Kidney tubule cell (primary cell): ENCODE data around the gene ANKFY1.

ENCODE experiments used
- DNase-seq: peaks from one replicate; pipeline ENCODE4 v3.0.0-alpha.2; 2018; ENCODE audit warnings: low spot score

The ANKFY1 gene

DNA sequence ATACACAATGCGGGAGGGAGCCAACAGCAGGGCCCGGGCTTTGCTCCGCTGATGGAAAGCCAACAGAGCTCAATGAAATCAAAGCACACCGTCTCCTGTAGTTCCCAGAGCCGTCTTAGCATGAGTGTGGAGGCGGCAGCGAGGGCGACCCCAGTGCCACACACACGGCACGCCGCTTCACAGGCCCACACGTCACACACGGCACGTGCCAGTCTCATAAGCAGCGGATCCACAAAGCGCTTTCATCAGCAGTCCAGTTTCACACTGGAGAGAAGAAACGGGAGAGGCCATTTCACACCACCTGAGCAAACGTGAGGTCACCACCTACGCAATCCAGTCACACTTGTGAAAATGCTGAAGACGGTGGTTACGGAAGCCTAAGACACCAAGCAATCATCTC is 86.0 kb downstream of the ANKFY1 start:
- DNase-seq = no peak

DNA sequence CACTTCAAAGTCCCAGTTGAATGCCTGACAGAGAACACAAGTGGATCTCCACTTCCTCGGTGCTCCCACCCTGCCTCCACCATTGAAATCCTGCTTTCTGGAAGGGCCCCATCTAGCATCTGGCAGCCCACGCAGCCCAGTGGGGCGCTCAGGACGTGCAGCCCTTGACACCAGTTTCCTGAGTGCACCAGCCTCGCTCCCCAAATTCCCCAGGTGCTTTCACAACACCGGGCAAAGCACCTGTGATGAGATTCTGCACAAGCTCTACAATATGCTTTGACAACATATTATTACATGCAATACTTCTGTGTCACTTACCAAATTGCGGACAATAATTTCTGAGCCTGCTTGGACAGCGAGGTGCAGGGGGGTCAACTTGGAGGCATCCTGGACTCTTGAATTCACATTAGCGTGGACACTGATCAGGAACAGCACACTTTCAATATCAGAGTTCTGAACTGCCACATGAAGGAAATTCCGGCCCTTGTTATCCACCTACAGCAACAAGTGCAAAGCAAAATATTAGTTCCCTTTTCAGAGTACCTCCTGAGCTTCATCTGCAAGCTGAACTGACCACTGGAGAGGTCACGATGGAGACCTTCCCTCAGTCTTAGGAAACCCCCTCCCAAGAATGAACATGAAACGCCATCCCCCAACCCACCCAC is 86.8 kb downstream of the ANKFY1 start:
- no peak for DNase-seq

DNA sequence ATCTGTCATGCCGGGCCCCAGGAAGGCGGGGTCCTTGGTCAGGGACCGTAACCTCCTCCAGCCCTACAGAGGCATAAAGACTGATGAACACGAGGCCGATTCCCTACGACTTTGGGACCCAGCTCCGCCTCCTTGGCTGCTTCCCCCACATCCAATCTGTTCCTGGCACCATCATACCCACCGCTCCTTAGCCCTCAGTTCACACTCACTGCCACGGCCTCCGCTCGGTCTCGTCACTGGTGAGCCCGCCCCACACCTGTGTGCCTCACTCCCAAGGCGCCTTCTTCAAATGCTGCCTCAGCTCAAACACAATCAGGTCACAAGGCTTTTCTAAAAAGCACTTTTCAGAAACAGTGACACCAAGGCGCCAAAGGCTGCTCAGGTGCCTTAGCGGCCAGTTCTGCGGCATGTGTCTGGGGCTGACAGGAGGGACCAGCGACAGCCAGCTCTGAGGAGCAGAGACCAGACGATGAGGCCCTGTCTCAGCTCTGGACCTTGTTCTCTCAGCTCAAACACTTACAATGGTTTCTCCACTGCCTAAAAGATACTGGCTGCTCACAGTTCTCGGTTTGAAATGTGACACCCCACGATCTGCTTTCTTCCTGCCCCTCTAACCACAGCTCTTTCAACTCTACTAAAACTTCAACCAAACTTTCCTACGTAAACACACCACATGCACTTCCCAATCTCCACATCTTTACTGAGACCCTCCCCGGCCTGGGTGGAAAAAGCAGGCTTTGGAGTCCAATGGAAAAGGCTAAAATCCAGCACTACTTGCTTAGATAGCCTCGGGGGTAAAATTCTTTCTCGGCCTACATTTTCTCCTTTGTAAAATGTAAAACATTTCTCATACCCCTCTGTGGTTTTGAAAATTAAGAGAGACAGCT is 87.6 kb downstream of the ANKFY1 start:
- no peak for DNase-seq

DNA sequence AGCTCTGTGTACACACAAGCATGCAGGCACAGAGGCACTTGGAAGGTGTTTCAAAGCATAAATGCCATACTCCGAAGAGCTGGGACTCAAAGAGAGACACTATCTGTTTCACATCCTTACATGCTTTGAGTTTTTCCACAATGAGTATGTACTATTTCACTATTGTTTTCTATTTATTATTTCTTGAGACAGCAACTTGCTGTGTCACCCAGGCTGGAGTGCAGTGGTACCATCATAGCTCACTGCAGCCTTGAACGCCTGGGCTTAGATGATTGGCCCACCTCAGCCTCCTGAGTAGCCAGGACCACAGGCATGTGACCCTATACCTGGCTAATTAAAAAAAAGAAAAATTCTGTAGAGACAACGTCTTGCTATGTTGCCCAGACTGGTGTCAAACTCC is 89.2 kb downstream of the ANKFY1 start:
- no peak for DNase-seq

DNA sequence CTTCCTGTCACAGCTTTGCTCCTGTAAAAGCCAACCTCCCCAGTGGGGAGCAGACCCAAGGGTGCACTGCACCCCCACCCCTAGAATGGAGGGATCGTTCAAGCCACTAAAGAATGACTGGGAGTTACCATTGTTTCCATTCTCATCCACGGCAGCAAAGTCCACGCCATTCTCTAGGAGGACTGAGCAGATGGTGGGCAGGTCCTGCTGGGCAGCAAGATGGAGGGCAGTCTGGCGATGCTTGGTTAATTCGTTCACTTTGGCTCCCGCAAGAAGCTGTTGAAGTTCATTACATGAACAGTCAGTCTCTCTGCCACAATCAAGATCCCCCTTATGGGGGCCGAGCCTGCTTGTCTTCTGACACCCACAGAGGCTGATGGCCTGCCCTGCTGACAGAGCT is 90.0 kb downstream of the ANKFY1 start:
- no peak for DNase-seq

DNA sequence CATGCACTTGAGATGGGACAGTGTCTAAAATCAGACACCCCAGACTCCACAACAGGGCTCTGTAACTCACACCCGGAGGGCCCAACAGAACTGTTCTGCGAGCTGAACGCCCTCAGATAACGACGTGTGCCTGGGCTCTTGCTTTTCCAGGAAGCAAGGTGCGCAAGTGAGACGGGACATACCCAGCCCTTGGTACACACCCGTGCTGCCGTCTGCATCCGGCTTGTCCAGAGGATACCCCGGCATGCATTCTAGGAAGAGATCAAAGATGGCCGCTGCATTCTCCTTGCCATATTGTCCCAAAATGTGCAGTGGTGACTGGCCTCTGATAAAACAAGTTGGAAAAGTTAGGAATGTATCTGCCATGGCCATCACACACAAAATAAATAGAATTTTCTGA is 91.4 kb downstream of the ANKFY1 start:
- no peak for DNase-seq

DNA sequence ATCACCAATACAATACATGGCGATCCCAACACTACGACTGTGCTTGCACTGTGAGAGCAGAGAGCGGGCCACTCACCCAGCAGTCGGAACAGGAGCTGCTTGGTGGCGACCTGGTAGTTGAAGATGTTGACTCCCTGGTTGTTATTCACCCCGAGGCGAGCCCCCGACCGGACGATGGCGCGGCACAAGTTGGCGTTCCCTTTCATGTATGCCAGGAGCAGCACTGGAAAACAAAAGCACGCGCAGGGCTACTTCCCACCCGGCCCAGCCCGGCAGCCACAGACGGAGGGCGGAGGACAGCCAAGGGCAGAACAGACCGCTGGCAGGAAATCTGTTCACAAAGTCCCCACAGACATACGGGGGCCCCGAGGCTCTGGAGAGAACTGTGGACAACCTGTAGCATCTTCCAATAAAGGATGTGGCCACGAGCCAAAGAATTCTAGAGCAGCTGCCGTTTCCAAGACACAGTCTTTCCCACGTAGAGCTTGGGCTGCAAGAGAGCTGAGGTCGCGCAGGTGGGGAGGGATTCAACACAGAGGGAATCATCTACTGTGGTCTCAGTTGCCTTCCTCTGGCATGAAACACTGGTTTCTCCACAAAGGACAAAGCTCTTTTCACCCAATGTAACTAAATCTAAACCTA is 93.0 kb downstream of the ANKFY1 start:
- no peak for DNase-seq

DNA sequence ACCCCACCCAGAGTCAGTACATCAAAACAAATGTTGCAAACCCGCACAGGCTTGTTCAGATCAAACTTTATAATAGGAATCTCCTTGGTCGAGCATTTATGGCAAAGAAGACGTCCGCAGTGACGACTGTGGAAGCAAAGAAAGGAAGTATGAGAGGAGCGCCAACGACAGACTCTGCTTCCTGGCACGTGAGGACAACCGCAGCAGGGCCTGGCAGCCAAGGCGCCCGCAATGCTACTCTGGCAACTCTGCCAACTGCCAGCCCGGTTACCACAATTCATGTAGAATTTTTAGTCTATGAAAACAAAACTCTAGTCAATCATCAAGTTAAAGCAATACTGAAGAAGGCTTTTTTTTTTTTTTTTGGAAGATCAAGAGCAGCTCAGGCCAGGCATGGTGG is 96.0 kb downstream of the ANKFY1 start:
- no peak for DNase-seq

DNA sequence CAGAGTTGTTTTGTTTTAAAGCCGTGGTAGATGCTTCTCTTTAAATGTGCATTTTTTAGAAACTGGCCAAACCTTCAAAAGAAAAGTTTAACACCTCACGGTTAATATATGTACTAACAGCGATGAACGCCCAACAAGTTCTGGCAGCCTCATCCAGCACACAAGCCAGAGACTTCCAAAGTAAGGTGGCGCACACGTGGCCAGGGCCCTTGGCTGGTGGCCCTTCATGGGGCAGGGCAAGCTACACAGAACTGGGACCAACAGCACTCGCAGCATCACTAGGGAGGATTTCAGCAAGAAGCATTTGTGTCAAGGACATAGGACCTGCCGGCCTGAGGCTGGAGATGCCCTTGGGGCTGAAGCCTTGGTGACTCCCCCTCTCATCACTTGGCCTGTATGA is 97.4 kb downstream of the ANKFY1 start:
- no peak for DNase-seq

DNA sequence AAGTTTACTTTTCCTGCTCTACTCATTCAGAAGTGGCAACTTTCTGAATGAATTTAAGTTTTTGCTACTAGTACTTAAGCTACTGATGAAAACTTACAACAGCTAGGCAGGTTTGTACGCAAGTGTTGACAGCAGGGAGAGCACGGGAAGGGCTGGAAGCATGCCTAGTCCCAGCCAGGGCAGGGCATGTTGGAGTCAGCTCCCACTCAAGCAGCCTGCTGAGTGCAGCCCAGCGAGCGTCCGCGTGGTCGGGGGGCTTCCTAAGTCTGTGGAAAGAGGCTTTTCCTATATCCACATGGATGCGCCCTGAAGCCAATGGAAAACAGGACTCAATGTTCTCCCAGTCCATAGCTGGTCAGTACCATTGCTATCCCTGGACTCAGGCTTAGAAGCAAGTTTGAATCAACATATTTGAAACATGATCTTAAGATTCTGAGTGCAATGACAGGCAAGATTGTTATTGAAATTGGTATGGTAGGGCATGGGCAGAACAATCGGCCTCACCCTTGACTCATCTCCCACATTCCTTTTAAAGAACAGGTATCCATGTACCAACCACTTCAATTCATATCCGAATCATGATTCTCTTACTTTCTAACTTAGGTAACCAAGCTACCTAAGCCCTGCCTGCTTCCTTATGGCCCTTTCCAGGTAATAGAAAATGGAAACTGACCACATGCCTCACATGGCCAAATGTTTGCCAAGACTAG is 98.3 kb downstream of the ANKFY1 start:
- no peak for DNase-seq

DNA sequence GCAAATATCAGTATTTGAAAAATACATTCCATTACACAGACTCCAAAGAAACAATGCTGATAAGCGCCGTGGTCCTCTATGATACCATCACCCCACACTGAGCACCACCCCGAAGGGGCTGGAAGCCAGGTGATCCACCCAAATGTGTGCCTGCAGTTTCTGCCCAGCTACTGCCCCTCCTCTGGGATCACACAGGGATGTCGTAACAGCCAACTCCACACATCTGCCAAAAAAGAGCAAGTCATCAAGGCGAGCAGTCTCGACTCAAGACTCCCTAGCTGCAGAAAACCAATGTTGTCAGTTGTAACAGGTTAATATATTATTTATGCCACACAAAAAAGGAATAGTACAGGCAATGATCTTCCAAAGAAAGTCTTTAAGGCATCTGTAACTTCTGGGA is 99.8 kb downstream of the ANKFY1 start:
- no peak for DNase-seq

DNA sequence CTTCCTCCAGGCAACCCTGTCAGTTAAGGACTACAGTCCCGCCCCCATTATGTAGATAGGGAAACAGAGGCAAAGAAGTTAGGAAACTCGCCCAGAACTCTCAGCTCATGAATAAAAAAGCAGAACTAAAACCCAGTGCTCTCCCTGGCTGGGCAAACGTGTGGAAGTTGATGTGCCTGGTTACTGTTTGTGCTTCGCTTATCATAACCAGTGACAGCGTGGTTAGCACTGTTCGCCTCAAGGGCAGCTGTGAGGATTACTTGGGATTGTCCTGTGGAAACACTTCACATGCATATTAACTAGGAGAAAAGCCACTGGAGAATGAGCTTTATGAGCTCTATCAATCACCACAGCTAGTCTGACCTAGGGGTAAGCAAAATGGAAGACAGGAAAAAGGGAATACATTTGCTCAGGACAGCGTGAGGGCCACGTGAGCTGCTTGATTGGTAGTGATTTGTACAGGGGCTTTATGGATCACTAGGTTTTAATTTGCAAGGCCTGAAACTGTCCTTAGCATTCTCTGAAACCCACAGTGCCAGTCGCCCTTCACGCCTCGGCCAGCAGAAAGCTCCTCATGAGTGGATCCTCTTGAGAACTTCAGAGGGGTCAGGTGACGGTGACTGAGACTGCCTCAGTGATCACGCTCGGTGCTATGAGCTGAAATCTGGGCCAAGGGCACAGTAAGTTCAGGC is 100.9 kb downstream of the ANKFY1 start:
- DNase-seq = no peak

DNA sequence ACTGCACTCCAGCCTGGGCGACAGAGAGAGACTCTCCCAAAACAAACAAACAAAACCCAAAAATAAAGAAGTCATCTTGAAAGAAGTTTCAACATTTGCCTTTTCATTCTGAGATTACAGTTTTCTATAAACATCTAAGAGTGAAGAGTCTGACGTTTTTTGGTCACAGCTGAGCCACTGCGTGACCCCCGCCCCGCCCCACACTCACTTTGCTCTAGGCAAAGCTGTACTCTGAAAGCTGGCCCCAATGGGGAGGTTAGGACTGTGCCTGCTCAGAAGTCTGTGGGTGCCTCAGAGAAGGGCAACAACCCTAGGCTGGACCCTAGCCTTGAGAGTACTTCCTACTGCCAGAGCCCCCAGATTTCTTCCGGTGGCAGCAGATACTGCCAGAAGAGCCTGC is 101.5 kb downstream of the ANKFY1 start:
- no peak for DNase-seq

DNA sequence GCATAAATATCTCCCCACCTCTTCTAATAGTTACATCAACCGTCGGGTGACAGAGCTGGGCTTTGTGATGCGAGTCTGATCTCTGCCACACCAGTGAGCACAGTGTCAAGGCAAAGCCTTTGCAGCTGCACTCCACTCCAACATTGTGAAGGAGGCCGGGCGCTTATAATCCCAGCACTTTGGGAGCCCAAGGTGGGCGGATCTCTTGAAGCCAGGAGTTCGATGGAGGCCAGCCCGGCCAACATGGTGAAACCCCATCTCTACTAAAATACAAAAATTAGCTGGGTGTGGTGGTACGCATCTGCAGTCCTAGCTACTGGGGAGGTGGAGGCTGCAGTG is 101.8 kb downstream of the ANKFY1 start:
- DNase-seq = no peak

DNA sequence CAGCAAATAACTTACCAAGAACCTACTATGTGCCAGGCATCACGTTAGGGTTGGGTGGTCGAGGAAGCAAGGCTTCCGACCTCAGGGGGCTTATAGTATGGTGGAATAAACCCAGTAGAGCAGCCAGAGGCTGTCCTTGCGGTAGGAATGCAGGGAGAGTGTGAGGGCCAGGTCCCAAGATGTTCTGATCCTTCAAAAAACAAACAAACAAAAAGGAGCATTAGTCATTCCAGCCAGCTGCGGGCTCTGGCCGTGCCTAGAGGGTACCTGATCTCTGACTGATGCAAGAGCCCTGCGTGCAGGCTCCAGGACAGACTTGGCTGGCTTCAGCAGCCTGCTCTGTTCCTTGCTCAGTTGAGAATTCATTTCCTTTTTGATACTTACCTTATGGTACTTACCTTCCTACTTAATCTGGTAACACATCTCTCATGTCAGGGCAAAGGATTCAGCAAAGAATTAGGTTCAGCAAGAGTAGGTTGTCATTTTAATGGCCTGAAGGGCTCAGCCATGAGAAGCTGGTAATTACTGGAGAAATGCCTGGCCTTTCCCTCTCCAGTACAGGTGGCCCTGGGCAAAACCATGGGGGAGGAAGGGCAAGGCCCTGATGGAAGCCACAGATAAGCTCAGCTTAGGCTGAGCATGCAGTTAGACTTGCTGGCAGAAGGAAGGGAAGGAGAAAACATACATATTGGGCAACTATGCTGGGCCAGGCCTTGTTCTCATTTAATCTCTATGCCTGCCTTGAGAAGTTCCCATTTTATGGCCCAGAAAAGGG is 102.4 kb downstream of the ANKFY1 start:
- peak; percentile 77 for DNase-seq

DNA sequence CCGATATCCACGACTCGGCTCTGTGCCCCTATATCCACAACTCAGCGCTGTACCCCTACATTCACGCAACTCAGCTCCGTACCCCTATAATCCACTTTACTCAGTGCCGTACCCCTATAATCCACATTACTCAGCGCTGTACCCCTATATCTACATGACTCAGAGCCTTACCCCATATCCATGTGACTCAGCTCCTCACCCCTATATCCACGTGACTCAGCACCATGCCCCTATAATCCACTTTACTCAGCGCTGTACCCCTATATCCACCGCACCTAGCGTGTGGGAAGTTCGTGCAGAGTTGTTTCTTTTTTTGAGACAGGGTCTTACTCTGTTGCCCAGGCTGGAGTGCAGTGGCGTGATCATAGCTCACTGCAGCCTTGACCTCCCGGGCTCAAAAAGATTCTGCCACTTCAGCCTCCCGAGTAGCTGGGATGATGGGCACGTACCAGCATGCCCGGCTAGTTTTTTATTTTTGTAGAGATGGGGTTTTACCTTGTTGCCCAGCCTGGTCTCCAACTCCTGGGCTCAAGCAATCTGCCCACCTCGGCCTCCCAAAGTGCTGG is 103.4 kb downstream of the ANKFY1 start:
- DNase-seq = no peak

DNA sequence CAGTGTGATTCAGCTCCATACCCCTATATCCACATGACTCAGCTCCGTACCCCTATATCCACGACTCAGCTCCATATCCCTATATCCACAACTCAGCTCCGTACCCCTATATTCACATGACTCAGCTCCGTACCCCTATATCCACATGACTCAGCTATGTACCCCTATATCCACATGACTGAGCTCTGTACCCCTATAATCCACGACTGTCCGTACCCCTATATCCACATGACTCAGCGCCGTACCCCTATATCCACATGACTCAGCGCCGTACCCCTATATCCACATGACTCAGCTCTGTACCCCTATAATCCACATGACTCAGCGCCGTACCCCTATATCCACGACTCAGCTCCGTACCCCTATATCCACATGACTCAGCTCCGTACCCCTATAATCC is 104.0 kb downstream of the ANKFY1 start:
- no peak for DNase-seq

DNA sequence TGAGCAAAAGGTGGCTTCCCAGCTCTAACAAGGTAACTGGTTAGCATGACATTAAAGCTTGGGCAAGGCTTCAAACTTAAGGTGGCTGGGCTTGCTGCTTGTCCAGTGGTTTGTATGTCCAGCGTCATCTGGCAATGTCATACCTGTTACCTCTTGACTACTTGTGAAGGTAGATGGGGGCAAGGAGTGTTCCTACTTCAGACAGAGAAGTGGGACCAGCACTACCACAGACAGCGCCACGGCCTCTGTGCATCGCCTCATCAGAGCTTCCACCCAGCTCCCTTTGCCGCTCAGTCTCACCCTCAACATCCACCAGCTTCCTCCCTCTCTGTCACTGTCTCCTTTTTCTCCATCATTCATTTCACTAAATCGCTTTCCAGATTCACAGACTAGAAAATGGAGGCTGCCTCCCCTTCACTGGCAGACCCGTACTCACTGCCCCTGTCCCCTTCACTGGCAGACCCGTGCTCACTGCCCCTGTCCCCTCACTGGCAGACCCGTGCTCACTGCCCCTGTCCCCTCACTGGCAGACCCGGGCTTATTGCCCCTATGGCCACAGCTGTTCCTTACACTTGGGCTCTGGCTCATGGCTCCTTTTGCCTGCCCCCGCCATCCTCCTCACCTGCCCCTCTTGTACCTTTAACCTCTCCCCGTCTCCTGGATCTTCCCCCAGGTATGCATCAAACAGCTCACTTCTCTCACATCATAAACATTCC is 106.0 kb downstream of the ANKFY1 start:
- DNase-seq = no peak

DNA sequence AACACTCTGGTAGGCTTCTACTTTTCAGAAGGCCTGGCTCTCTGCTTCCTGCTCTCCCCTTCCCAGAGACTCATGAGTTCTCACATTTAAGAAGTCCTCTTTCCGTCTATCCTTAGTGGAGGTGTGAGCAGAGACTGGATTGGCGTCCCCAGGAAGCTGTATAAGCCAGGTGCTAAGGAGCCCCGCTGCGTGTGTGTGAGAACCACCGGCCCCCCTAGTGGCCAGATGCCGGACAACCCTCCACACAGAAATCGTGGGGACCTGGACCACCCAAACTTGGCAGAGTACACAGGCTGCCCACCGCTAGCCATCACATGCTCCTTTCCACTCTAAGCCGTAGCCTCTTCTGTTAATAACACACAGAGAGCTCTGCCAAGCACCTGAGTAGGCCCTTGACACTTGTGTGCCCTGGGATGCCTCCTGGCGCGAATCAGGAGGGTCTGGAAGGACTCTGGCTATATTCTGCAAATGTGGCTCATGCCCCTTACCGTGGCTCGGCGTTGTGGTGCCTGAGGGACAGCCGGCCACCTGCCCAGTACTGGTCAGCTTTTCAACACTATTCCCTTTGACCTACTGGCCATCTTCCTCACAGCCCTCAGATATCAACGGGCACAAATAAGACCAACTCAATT is 106.9 kb downstream of the ANKFY1 start:
- DNase-seq = no peak
